Activated CD8-positive, alpha-beta T cell treated with anti-CD3 and anti-CD28 coated beads for 36 hours (primary cell): ENCODE results near the gene SP140. TPM values are rescaled to one million over a fixed set of nuclear protein-coding genes. Genes with fewer than 3 reads are reported as not detected.

Experiments
- ATAC-seq: fragments of 200-7000 bp; cut with Tn5 transposase; one replicate; pipeline ENCODE4 v1.10.0; 2021; ENCODE audit warnings: mild to moderate bottlenecking, moderate library complexity
- CTCF ChIA-PET: fragments of 350-600 bp; sonication (Branson Sonifier 250); formaldehyde crosslinking; loops from one replicate; lab custom pipeline; 2021; ENCODE audit warnings: antibody characterized with exemption; lab: Charles Lee
- POLR2A ChIA-PET: fragments of 350-600 bp; sonication (Branson Sonifier 250); formaldehyde crosslinking; loops from one replicate; lab custom pipeline; 2021; ENCODE audit warnings: antibody characterized with exemption; lab: Charles Lee
- DNase-seq: peaks from one replicate; pipeline ENCODE4 v3.0.0-alpha.2; 2020
- H3K27ac Mint-ChIP-seq: one replicate; pipeline ENCODE4 v1.8.0; 2021; ENCODE audit warnings: mild to moderate bottlenecking, mixed read lengths
- H3K27me3 Mint-ChIP-seq: one replicate; pipeline ENCODE4 v1.8.0; 2021; ENCODE audit warnings: mixed read lengths
- H3K36me3 Mint-ChIP-seq: one replicate; pipeline ENCODE4 v1.8.0; 2021; ENCODE audit warnings: low read depth, mixed read lengths
- H3K4me1 Mint-ChIP-seq: one replicate; pipeline ENCODE4 v1.8.0; 2021; ENCODE audit warnings: low read depth, mixed read lengths
- H3K4me3 Mint-ChIP-seq: one replicate; pipeline ENCODE4 v1.8.0; 2021; ENCODE audit warnings: mild to moderate bottlenecking, moderate library complexity, mixed read lengths
- H3K9me3 Mint-ChIP-seq: one replicate; pipeline ENCODE4 v1.8.0; 2021; ENCODE audit warnings: mixed read lengths
- intact Hi-C: fragments of 100-400 bp; cut with micrococcal nuclease; formaldehyde crosslinking; loops from one replicate; pipeline ENCODE4 v1.10.0; 2022
- total RNA-seq, 2 experiments: library from RNA; stranded (reverse); gene quantifications; one replicate each; pipeline ENCODE4 v1.2.3, GENCODE V29; 2021
- TF ChIP-seq, protein P1 (sequence below): fragments of 200-600 bp; IDR thresholded peaks from one replicate; pipeline ENCODE4 v1.8.0; 2022; ENCODE audit warnings: antibody characterized with exemption, mild to moderate bottlenecking

SP140 gene
- total RNA-seq, 2 experiments from 2014 or later, result 78.1 to 78.3 TPM

DNA sequence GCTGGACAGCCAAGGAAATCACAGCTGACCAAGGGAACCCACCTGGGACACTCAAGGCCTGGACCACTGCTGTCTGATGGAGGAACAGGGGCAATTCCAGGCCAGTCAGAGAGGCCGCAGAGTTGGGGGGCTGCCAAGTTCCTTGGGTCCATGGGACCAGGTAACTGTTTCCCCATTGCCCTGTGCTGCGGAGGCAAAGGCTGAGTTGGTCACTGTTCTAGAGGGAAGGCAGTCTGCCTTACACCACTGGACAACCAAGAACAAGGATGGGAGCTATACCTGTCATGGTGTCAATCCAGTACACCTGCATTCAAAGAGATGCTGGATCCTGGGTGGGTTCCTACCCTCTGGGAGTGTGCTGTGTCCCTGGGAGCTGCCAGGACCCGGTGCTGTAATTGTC is 91.8 kb downstream of the SP140 start:
- Mint-ChIP-seq H3K9me3 (peaks cover 2% of the 10 kb centered on the region), H3K4me1 (peaks cover 49% of the 10 kb centered on the region), H3K27ac (peak overlapping the region; percentile 91), H3K4me3 (no peak overlapping the region), H3K27me3 (no peaks in the 10 kb centered on the region), H3K36me3 (peaks cover 32% of the 10 kb centered on the region)
- ATAC-seq (no peak), DNase-seq (no peak)
- TF ChIP-seq, protein P1, sequence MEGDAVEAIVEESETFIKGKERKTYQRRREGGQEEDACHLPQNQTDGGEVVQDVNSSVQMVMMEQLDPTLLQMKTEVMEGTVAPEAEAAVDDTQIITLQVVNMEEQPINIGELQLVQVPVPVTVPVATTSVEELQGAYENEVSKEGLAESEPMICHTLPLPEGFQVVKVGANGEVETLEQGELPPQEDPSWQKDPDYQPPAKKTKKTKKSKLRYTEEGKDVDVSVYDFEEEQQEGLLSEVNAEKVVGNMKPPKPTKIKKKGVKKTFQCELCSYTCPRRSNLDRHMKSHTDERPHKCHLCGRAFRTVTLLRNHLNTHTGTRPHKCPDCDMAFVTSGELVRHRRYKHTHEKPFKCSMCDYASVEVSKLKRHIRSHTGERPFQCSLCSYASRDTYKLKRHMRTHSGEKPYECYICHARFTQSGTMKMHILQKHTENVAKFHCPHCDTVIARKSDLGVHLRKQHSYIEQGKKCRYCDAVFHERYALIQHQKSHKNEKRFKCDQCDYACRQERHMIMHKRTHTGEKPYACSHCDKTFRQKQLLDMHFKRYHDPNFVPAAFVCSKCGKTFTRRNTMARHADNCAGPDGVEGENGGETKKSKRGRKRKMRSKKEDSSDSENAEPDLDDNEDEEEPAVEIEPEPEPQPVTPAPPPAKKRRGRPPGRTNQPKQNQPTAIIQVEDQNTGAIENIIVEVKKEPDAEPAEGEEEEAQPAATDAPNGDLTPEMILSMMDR, result no peak
- intact Hi-C loops, result loop anchor here (5.0 kb wide), 2 partner anchors 60 to 100 kb away; partner anchors contain the start of gene SP110
- POLR2A ChIA-PET, result interaction anchor here (1.1 to 4.4 kb wide), 3 partner anchors 10 to 64 kb away, joined by 4 to 20 read pairs (median 4); partner anchors contain the start of gene SP140L
- CTCF ChIA-PET, result interaction anchor here (1.5 kb wide), 1 partner anchor 10 kb away, joined by 5 read pairs; the partner anchor contains the start of gene SP140L

DNA sequence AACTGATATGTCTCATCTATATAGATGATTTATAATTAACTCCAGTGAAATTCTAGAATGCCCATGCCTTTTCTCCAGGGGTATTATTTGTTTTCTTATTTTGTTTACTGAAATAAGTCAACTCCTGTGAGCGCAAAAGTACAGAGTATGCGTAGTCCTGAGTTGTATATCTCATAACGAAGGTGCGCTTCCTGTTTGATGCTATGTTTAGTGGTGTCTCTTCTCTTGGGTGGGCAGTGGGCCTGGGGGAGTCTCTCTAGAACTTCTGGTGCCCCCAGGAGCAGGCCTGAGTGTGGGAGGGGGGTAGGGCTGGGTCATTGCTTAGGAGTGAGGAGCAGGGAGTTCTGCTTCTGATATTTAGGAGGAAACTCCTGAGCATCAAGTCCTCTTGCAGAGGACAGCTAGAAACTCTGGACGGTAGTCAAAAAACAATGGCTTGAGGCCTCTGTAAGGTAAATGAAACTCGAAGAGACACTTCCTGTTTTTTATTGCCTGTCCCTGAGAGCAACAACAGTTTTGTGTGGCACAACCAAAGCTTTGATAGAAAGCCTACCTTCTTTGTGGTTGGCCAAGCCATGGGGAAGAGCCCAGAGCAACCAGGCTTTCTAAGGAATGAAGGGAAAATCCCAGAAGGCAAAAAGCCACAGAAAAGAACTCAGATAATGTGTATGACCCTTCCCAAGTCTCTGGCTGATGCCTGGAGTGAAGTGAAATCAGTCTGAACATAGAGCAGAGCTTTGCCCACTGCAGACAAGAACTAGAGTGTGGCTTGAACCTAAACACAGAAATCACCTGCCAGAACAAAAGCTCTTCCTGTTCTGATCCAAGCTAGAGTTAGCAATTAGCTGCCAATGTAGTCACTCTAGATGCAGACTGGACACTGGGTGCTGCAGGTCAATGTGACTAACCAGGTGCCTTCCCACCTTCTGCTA is 92.9 kb downstream of the SP140 start:
- ChIA-PET POLR2A (interaction anchor here (0.6 to 4.4 kb wide), 5 partner anchors 9 to 100 kb away, joined by 3 to 20 read pairs (median 3); partner anchors contain the start of gene SP140L), CTCF (interaction anchor here (0.9 kb wide), 1 partner anchor 9 kb away, joined by 3 read pairs; the partner anchor contains the start of gene SP140L)
- H3K27ac Mint-ChIP-seq, result peak overlapping the region; percentile 91
- peak overlapping the region; percentile 45 for H3K4me3 Mint-ChIP-seq
- DNase-seq, result no peak
- intact Hi-C loops, result loop anchor here (5.0 kb wide), 2 partner anchors 61 to 101 kb away; partner anchors contain the start of gene SP110
- TF ChIP-seq, protein P1, result no peak
- H3K27me3 Mint-ChIP-seq, result no peaks in the 10 kb centered on the region
- peak; percentile 8 for ATAC-seq
- peaks cover 7% of the 10 kb centered on the region for H3K9me3 Mint-ChIP-seq
- peaks cover 26% of the 10 kb centered on the region for H3K36me3 Mint-ChIP-seq
- peaks cover 53% of the 10 kb centered on the region for H3K4me1 Mint-ChIP-seq

DNA sequence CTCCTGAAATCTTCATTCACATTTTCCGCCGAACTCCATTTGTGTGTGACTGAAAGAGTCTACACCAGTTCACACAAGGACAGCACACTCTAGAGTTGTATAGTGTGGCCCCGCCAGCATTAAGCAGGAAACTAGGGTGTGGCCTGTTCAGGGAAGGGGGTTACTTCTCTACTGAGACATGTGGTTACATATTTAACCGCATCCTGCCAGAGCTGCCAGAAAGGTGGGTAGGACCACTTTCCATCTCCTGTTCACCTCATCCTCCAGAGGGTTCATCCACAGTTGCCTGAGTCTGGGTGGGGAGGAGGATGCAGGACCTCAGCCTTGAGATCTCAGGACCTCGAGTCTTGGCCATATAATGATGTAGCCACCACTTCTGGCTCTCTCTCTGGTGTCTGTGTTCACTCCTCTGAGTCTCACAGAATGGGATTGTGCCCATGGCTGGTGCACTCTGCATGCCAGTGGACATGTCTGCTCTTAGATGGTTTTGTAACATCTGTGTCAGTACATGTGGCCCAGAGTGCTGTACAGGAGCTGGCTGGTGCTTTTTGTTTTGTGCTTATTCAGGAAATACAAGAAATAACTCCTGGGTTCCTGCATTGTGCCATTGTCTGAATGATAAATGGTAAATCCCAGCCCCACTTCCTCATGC is 93.8 kb downstream of the SP140 start:
- ChIA-PET CTCF (interaction anchor here (0.6 to 0.9 kb wide), 2 partner anchors 8 to 10 kb away, joined by 3 read pairs; partner anchors contain the start of gene SP140L), POLR2A (interaction anchor here (0.6 to 4.4 kb wide), 4 partner anchors 8 to 99 kb away, joined by 3 to 20 read pairs (median 4); partner anchors contain the start of gene SP140L)
- ATAC-seq (peak; percentile 96), DNase-seq (peak; percentile 88)
- intact Hi-C loops, result loop anchor here (5.0 kb wide), 2 partner anchors 62 to 102 kb away; partner anchors contain the start of gene SP110
- Mint-ChIP-seq H3K4me3 (peak overlapping the region; percentile 45), H3K27ac (peak overlapping the region; percentile 91), H3K27me3 (no peaks in the 10 kb centered on the region), H3K36me3 (peaks cover 18% of the 10 kb centered on the region), H3K9me3 (peaks cover 7% of the 10 kb centered on the region), H3K4me1 (peaks cover 57% of the 10 kb centered on the region)
- TF ChIP-seq, protein P1, result no peak

DNA sequence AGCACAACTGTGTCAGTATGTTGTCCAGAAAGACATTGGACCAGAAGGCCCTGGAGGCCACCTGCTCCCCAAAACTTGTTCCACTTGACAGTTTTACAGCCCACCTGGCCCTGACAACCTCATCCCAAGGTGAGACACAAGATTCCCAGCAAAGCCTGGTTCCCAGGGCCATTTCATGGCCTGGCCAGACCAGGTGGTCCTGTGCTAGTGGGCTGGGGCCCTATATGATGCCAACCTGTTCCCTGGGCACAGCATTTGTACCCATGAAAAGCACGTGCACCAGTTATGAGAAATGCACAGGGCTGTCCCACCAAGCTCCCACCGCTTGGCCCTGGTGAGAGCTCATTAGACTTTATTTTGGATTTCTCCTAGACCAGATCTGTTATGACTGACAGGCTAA is 95.5 kb downstream of the SP140 start:
- POLR2A ChIA-PET, result interaction anchor here (1.3 to 1.8 kb wide), 2 partner anchors 15 to 48 kb away, joined by 3 to 4 read pairs; no protein-coding TSS in a partner anchor
- CTCF ChIA-PET, result no interaction called here
- TF ChIP-seq, protein P1, result no peak
- Mint-ChIP-seq H3K27ac (no peak overlapping the region), H3K4me3 (no peak overlapping the region), H3K4me1 (peaks cover 67% of the 10 kb centered on the region), H3K9me3 (peaks cover 7% of the 10 kb centered on the region), H3K36me3 (peaks cover 16% of the 10 kb centered on the region), H3K27me3 (no peaks in the 10 kb centered on the region)
- DNase-seq, result no peak
- intact Hi-C loops, result loop anchor here (10.0 kb wide), 3 partner anchors 94 to 474 kb away; partner anchors contain the start of gene SP100
- ATAC-seq, result no peak
